HG02870 (cell line): ENCODE measurements around the gene TRPC1.
"Not testable (repeated sequence)": the region's sequence is repeated elsewhere in the genome, so short reads cannot be mapped to it uniquely, and the experiment has no call there.

Experiments
- ATAC-seq: cut with Tn5 transposase; IDR thresholded peaks from one replicate; pipeline ENCODE4 v1.9.1; 2021; ENCODE audit warnings: mild to moderate bottlenecking, moderate library complexity; ENCODE audit not compliant: unreplicated experiment

The TRPC1 gene

DNA sequence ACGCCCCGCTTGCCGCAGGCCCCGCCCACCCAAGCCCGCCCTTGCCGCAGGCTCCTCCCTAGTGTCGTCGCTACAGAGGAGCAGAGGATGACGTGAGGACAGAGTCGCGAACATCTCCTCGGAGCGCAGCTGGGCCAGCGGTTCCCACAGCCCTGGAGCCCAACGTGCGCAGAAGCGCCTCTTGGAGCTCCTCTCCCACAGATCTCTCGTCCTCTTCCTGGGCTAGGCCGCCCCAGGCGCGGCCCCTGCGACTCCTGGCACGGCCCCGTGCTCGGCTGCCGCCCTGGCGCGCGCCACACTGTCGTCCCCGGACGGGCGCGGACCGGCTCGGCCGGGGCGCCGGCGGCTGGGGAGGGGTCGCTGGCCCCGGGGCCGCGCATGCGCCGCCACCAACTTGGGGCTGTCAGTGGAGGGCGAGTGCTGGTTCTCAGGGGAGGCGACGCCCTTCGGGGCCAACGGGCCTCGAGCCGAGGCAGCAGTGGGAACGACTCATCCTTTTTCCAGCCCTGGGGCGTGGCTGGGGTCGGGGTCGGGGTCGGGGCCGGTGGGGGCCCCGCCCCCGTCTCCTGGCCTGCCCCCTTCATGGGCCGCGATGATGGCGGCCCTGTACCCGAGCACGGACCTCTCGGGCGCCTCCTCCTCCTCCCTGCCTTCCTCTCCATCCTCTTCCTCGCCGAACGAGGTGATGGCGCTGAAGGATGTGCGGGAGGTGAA is at the start of gene TRPC1:
Gene TRPC1, plus strand, starts transcription at position 67 of the 714 bp plus-strand sequence. Its CDS starts 526 bp downstream, at position 593.
- ATAC-seq: peak; percentile 94

DNA sequence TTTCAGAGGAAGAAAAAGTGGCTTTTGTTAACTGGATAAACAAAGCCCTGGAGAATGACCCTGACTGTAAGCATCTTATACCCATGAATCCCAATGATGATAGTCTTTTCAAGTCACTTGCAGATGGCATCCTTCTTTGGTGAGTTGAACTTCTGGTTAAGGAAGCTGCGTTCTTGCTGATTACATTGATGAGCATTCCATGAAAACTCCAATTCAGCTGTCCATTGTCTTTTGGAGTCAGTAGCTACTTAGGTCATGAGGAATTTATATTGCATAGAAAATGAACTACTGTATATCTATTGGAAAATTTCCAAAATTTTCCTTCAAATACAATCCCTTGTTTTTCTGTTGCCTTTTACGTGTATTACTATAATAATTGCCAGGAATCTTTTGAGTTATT is 47.7 kb upstream of the TRPC1 start:
- no peak for ATAC-seq

DNA sequence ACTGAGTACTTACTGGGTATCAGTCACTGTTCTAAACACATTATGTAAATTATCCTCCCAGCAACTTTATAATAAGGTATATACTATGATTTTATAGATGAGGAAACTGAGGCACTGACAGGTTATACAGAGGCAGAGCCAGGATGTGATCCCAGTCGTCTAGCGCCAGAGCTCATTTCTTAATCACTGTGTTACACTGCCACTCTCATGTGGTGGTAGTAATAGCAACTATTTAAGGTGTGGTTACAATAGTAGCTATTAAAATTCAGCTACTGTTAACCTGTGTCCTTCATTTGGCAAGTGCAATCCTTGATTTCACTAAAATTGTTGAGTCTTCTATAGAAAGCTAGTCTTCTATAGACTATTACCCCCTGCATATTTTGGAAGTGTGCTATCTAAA is 43.1 kb upstream of the TRPC1 start:
- ATAC-seq: no peak

DNA sequence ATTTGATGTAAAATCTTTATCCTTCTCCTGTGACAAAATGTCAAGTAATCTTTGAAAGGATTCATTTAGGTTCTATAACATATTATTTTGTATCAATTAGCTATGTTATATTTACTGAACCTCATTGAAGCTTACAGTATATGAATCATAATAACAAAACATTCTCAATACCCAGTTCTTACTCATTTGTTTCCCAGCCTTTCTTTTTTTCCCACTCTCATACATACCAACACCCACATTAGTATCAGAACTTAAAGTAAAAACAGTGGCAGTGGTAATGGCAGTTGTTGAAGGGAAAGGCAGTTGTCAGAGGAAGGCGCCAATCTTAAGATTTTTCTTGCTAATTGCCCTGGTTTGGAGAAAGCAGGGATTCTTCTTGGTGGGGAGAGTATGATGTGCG is 33.2 kb upstream of the TRPC1 start:
- ATAC-seq: no peak

DNA sequence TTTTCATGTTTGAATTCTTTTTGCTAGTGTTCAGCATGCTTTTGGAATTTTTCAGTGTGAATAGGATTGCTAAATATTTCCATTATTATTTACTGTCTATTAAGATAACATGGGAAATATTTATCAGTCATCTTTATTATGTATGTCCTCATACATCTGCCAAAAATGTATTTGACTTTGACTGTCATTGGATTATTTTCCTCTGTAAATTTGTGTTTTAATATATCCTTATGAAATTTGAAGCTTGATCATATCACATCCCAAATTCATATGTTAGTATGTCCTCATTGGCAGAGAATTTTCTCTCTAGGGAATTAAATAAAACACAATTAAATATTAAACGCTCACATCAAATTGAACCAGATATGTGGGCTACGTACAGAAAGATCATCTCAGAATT is 32.3 kb upstream of the TRPC1 start:
- no peak for ATAC-seq

DNA sequence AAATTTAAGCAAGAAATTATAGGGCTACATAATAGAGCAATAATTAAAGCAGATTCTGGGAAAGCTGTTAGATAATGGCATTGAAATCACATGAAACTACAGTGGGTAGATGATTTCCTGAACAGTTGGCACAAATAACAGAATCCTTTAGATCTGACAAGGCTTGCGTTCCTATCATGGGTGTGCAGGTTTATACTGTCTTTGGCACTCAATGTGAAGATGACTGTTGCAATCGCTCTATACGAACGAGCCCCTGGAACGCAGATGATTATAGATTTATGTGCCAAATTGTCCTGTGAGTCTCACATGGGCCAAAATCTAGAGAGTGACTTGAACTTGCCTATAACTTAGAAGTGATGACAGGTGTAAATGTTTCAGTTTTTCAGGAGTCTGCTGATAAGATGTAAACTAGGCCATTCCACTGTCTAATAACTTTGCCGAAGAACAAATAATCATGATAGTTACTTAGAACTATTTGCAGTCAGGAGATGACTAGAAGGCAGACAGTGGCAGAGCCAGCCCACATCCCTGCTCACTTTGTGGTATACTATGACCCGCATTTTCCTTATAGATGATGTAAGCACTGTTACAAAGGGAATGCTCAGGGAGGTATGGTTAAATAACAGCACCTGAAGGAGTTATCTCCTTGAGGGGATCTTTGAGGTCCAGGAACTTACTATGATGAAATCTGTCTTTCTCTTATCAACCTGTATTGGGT is 30.5 kb upstream of the TRPC1 start:
- ATAC-seq: no peak

DNA sequence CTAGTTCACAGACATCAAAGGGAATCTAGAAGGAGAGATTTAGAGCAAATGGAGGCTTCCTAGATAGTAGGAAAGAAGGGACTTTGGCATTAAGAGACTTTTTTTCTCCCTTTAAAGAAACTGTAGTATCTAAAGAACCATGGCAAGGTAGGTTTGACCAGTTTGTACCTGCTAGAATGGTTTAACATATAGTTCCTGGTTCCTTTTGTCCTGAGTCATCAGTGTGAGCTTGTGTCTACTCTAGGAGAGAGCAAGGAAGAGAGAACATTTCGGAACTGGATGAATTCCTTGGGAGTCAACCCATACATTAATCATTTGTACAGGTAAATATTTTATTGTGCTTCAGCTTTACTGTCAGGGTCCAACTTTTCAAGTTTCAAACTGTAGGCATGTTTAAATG is 29.6 kb upstream of the TRPC1 start:
- ATAC-seq: no peak

DNA sequence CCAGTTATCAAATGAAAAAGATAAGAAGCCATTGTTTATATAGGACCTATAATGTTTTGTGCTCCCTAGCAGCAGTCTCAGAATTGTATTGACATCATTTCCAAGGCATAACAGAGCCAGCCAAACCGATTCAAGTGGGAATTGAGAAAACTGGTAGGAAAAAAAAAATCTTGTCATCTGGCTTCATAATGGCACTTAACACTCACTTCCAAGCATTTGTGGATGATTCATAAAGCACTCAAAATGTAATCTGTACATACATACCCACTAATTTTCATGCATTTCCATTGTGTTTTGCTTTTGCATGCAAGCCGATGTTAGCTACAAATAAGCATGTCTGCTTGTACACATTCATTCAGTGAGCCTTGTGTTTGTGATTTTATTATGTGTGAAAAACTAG is 18.6 kb upstream of the TRPC1 start:
- ATAC-seq: no peak

DNA sequence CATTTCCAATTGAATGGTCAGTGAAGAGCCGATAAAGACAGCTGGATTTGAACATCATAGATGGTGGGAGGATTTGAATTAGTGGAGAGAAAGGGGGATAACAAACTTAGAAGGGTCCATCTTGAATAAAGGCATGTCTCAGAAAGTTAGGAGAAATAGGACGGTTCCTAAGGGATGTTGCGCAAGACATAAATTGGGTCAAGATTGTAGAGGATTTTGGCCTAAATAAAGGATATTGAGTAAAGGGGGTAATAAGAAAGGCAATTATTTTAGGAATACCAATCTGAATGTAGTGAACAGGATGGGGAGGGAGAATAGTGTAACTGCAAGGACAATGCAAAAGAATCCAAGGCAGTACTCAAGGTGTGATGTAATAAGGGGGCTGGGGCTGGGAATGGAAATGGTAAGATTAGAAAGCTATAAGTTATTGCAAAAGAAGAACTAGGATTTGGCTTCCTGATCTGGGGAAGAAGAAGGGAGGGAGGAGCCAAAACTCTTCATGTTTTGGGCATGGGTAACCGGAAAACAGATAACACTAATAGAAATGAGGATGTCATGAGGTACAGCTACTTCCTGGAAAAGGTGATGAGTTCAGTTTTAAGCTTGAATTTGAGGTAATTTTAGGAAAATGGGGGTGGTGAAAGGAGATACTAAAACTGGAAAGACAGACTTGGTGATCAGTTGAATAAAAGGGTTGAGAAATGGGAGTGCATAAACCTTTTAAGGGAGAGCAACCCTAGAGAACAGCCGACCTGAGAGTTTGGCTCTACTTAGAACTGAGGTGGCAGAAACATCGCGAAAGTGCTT is 17.3 kb upstream of the TRPC1 start:
- ATAC-seq: no peak

DNA sequence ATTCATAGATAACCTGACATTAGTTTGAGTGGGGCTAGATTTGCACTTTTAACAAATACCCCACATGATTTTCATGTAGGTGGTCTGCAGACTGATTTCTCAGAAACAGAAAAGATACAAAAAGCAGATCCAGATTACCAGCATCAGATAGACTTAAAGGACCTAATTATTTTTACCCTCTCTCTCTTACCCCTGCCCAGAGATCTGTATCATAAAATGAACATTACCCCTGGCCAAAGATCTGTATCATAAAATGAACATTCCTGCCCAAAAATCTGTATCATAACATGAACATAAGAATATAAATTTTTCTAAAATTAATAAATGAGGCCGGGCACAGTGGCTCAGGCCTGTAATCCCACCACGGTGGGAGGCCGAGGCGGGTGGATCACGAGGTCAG is 14.6 kb upstream of the TRPC1 start:
- no peak for ATAC-seq

DNA sequence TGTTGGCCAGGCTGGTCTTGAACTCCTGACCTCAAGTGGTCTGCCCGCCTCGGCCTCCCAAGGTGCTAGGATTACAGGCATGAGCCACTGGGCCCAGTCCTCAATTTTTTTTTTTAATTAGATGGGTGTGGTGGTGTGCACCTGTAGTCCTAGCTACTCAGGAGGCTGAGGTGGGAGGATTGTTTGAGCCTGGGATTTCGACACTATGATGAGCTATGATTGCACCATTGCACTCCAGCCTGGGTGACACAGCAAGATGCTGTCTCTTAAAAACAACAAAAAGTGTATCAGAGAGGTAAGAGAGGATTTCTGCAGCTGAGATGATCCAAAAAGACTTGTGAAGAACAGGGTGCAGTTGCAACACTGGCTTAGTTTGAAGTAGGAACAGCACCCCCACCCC is 9.0 kb upstream of the TRPC1 start:
- not testable (repeated sequence) for ATAC-seq

DNA sequence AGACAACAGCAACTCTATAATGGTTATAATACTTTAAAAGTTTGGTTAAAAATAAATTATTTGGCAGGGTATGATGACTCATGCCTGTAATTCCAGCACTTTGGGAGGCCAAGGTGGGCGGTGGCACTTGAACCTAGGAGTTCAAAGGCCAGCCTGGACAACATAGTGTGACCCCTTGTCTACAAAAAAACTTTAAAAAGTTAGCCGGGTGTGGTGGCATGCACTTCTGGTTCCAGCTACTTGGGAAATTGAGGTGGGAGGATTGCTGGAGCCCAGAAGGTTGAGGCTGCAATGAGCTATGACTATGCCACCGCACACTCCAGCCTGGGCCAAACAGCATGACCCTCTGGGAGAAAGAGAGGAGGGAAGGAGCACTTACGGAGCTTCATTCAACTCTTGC is 7.7 kb upstream of the TRPC1 start:
- ATAC-seq: no peak

DNA sequence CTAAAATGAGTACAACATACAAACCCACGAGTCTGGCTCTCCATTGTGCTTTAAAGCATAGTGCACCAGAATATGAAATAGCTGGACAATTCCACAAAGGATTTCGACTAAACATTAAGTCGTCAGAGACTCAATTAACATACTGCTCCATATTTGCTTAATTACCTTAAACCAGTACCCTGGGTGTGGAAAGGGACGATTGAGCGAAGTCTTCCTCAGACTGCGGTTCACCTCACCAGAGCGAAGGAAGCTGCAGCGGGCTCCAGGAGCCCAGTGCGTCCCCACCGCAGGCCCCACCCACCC is 218 bp upstream of the TRPC1 start:
- no peak for ATAC-seq

DNA sequence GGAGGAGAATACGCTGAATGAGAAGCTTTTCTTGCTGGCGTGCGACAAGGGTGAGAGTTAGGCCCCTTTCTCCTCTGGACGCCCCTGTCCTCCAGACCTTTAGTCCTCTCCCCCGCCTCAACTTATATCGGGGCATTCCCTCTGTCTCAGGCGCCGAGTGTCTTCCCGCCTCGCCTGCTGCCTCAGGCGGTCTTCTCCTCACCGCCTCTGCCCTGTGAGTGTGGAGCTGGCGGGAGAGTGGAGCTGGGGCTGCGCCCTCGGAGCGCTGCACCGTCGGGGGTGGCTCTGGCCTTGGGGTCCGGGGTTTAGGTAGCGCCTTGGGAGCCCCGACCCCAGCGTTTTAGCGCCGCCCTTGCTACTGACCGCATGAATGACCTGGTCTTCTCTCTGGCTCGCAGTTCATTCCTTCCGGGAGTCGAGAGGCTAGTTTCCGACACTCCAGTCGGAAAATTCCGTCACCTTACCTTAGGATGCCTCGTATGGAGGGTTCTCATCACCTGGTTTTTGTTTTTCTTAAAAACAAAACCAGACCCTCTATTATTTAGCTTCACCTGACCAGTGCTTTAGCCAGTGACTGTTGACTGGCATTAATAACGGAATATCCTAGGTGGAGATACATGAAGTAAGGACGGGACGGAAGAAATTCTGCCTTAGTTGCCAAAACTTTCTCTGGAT is 985 bp downstream of the TRPC1 start:
- peak; percentile 3 for ATAC-seq

DNA sequence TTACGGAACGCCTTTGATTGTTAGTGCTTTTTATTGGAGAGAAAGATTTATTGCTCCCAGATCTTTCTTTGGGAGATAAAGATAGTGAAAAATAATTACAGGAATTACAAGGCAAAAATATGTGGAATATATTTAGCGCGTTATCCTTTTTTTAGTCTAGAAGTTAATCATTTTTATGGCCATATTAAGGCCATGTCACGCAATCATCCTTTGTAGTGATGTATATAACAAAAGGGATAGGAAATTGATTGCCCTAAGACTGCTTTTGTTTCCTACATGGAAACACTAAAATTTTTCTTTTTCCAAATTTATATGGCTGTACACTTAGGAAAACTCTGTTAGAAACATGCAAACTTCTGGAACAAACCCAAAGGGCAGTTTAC is 1.5 kb downstream of the TRPC1 start:
- ATAC-seq: no peak

DNA sequence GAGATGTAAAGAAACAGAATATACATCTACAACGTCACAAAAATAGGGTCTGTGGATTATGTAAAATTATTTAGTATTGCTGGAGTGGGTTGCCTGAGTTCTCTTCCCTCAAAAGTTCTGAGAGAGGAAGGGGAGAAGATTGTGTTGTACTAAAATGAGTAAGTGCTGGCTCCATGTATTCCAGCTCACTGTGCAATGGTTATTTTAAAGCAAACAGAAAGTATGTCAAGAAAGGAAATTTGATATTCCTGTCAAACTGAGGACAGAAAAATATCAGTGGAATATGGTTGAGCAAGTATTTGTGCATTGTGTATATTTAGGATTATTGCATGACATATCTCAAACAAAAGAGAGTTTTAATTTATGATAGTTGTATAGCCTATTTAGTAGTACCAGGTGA is 2.2 kb downstream of the TRPC1 start:
- ATAC-seq: no peak

DNA sequence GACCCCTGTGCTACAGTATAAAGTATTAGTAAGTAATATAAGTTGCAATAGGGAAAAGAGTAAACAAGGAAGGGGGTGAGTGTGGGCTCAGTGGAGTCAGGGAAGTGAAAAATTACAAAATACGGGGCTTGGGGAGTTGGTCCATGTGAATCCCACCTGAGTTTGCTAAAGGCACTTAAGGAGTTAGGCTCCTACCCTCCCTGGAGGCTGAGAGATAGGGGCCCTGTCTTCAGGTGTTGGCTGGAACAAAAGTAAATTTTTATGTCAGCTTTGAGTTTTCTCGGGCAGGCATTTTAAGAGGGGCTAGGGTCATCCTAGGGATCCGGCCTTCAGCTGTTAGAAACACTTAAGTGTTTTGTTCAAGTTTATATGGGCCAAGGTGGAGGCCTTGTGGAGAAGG is 8.2 kb downstream of the TRPC1 start:
- ATAC-seq: no peak

DNA sequence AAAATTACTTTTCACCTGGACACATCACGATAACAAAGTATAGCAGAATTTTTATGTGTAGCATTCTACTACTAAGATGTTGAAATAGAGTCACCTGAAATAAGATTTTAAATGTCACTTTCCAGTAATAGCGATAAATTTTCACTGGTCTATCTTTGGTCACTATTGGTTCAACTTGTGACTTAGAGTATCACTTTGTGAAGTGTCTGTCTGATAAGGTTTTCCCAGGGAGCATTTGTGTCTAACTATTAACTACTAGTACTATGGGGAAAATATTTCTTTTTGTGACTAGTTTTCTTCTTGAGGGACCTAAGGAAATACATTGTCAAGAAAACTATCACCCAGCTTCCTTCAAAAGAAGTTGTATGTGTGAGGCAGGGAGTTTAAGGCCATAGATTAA is 11.0 kb downstream of the TRPC1 start:
- ATAC-seq: no peak

DNA sequence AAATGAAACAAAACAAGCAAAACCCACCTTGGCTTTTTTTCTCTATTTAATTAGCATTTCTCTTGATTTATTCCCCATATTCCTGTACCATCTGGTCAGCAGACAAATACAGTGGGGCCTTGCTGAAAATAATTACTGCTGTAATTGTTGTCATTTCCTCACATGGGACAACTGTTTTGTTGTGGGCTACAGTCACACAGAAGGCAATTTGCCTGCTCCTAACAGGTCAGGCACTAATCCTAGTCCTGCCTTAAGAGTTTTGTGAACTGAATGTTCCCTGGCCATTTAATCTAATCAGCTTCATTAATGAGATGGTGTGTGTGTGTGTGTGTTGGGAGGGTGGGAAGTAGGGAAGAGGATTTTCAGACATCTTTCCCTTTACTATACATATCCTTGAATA is 11.6 kb downstream of the TRPC1 start:
- no peak for ATAC-seq

DNA sequence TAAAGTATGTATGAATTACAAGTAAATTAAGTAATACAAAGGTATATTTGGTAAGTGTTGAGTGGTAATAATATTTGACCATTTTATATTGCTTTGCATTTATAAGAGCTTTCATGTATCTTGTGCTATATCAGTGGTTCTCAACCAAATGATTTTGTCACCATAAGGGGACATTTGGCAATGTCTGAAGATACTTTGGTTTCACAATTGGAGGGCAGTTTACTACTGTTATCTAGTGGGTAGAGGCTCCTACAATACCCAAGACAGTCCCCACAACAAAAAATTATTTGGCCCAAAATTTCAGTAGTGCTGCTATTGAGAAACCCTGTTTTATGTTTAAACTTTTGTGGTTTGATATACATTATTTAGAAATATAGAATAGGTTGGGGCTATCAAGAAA is 14.6 kb downstream of the TRPC1 start:
- no peak for ATAC-seq

DNA sequence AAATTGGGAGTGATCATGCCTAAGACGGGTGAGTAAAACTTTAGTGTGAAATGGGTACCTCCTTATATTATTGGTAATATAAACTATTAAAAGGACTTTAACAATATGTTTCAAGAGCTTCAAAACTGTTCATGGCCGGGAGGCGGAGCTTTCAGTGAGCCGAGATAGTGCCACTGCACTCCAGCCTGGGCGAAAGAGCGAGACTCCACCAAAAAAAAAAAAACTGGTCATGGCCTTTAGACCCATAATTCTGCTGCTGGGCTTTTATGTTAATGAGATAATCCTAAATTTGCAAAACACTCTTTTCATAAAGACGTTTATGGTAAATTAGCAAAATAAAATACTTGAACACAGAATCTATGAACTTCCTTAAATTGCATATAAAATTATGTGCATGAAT is 22.8 kb downstream of the TRPC1 start:
- no peak for ATAC-seq

DNA sequence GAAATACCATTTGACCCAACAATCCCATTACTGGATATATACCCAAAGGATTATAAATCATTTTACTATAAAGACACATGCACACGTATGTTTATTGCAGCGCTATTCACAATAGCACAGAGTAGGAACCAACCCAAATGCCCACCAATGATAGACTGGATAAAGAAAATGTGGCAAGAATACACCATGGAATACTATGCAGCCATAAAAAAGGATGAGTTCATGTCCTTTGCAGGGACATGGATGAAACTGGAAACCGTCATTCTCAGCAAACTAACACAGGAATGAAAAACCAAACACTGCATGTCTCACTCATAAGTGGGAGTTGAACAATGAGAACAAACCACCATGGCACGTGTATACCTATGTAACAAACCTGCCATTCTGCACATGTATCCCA is 26.7 kb downstream of the TRPC1 start:
- not testable (repeated sequence) for ATAC-seq
